ENCODE results near the gene DIO3. TPM values are rescaled to one million over a fixed set of nuclear protein-coding genes. Genes with fewer than 3 reads are reported as not detected.

DIO3 gene
- total and polyA plus RNA-seq, 2 experiments from 2014 or later, result 0.18 TPM; not detected in 1

DNA sequence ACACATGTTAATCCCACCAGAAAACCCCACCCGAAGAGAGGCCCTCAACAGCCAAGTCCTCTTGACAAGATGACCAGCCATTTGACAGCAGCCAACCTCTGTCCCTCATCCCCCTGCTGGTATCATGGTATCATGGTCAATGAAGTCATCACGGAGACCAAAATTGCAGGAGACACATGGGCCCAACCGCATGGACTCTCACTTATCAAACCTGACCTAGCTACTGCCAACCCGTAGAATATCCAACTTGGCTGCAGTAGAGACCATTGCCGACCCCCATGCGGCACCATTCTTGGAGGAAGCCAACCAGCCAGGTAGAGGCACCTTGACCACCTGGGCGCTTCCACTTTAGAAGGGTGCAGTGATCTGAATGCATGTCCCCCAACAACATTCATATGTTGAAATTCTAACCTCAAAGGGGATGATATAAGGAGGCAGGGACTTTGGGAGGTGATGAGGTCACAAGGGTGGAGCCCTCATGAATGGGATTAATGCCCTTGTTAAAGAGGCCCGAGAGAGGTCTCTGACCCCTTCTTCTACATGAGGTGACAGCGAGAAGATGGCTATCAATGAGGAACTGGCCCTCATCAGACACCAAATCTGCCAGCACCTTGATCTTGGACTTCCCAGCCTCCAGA, 33.3 kb downstream of the DIO3 start:
- Histone ChIP-seq H3K27ac (no peak overlapping the region), H3K27me3 (no peaks in the 10 kb centered on the region), H3K4me3 (no peak overlapping the region), H3K9me3 (ENCODE audit: low read depth) (no peaks in the 10 kb centered on the region), H3K4me1 (ENCODE audit: low read depth) (no peaks in the 10 kb centered on the region), H3K36me3 (no peaks in the 10 kb centered on the region)
- DNase-seq (ENCODE audit: low read depth in 1 of 2, low spot score in 1 of 2), result no peak
- TF ChIP-seq, protein P1, sequence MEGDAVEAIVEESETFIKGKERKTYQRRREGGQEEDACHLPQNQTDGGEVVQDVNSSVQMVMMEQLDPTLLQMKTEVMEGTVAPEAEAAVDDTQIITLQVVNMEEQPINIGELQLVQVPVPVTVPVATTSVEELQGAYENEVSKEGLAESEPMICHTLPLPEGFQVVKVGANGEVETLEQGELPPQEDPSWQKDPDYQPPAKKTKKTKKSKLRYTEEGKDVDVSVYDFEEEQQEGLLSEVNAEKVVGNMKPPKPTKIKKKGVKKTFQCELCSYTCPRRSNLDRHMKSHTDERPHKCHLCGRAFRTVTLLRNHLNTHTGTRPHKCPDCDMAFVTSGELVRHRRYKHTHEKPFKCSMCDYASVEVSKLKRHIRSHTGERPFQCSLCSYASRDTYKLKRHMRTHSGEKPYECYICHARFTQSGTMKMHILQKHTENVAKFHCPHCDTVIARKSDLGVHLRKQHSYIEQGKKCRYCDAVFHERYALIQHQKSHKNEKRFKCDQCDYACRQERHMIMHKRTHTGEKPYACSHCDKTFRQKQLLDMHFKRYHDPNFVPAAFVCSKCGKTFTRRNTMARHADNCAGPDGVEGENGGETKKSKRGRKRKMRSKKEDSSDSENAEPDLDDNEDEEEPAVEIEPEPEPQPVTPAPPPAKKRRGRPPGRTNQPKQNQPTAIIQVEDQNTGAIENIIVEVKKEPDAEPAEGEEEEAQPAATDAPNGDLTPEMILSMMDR (IDR thresholded peaks at IDR 0.05; ENCODE audit: low read depth, low read length), result no peak

DNA sequence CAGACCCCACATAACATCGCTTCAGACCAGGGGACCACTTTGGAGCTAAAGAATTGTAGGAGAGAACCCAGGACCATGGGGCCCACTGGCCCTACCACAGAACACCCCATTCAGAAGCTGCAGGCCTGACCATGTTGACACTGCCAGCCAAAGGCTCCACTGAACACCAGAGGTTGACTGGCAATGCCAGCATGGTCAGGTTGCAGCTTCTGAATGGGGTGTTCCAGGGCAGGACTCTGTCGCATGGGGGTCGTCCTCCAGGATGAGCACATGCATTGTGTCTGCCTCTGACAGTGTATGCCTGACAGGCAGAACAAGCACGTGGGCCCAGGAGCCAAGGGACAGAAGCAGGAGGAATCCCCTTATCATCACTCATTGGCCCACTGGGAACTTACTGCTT, 34.1 kb downstream of the DIO3 start:
- DNase-seq (ENCODE audit: low read depth in 1 of 2, low spot score in 1 of 2), result no peak
- TF ChIP-seq, protein P1 (IDR thresholded peaks at IDR 0.05; ENCODE audit: low read depth, low read length), result no peak
- Histone ChIP-seq H3K36me3 (no peaks in the 10 kb centered on the region), H3K27ac (no peak overlapping the region), H3K9me3 (ENCODE audit: low read depth) (no peaks in the 10 kb centered on the region), H3K4me1 (ENCODE audit: low read depth) (no peaks in the 10 kb centered on the region), H3K4me3 (no peak overlapping the region), H3K27me3 (no peaks in the 10 kb centered on the region)

GRCh38 chr14:101595887-101596721, 34.8 kb downstream of the DIO3 start:
- H3K27me3 ChIP-seq, result no peaks in the 10 kb centered on the region
- DNase-seq (ENCODE audit: low read depth in 1 of 2, low spot score in 1 of 2), result no peak
- H3K4me1 ChIP-seq (ENCODE audit: low read depth), result no peaks in the 10 kb centered on the region
- H3K36me3 ChIP-seq, result no peaks in the 10 kb centered on the region
- H3K27ac ChIP-seq, result no peak overlapping the region
- no peak overlapping the region for H3K4me3 ChIP-seq
- TF ChIP-seq, protein P1 (IDR thresholded peaks at IDR 0.05; ENCODE audit: low read depth, low read length), result no peak
- no peaks in the 10 kb centered on the region for H3K9me3 ChIP-seq (ENCODE audit: low read depth)

DNA sequence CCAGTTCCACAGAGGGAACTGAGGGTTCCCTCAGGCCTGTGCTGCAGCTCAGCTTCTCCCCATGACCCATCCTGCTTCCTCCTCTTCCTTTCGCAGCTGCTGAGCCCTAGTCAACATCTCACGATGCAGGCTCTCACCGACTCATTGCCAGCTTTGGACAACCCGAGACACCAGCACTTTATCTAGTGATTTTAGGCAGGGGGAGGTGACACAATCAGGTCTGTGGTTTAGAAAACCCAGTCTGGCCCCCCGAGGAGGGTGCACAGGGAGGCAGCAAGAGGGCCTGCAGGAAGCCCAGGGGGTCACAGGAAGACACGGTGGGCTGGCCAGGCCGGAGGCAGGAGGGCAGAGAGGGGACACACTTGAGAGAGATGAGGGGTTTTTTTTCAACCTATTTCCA, 35.4 kb downstream of the DIO3 start:
- H3K9me3 ChIP-seq (ENCODE audit: low read depth), result no peaks in the 10 kb centered on the region
- TF ChIP-seq, protein P1 (IDR thresholded peaks at IDR 0.05; ENCODE audit: low read depth, low read length), result no peak
- DNase-seq (ENCODE audit: low read depth in 1 of 2, low spot score in 1 of 2), result no peak
- H3K27ac ChIP-seq, result no peak overlapping the region
- no peaks in the 10 kb centered on the region for H3K4me1 ChIP-seq (ENCODE audit: low read depth)
- no peaks in the 10 kb centered on the region for H3K36me3 ChIP-seq
- H3K4me3 ChIP-seq, result no peak overlapping the region
- H3K27me3 ChIP-seq, result no peaks in the 10 kb centered on the region

DNA sequence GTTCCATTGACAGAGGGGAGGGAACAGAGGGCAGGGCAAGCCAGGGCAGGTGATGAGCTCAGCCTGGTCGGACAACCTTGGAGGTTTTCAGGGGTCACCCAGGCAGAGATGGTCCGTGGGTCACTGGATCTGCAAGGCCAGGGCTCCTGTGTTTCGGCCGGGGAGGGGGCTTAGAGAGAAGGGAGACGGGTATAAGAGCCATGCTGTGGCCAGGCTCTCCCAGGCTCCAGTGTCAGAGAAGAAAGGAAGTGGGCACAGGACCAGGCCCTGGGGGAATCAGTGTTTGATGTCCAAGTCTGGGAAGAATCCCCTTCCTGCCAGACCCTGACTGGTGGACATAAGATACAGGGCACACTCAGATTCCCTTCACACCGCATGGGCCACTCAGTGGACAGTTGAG, 36.9 kb downstream of the DIO3 start:
- H3K4me1 ChIP-seq (ENCODE audit: low read depth), result no peaks in the 10 kb centered on the region
- no peak overlapping the region for H3K4me3 ChIP-seq
- no peaks in the 10 kb centered on the region for H3K9me3 ChIP-seq (ENCODE audit: low read depth)

More for the DNA sequence above, 36.9 kb downstream of the DIO3 start:
- Histone ChIP-seq H3K27me3 (no peaks in the 10 kb centered on the region), H3K36me3 (no peaks in the 10 kb centered on the region), H3K27ac (no peak overlapping the region)
- DNase-seq (ENCODE audit: low read depth in 1 of 2, low spot score in 1 of 2), result no peak
- TF ChIP-seq, protein P1 (IDR thresholded peaks at IDR 0.05; ENCODE audit: low read depth, low read length), result no peak

Measured in cardiac muscle cell (in vitro differentiated cells and primary cell).